ENCODE results near the gene ATP5F1E.
"Not testable (repeated sequence)": the region's sequence is repeated elsewhere in the genome, so short reads cannot be mapped to it uniquely, and the experiment has no call there.

Gene ATP5F1E

GRCh38 chr20:59042796-59043631 lies 10.9 kb upstream of the ATP5F1E start:
- DNase-seq (ENCODE audit: low read depth, low spot score), result peak; percentile 89

- no peak for DNase-seq (ENCODE audit: low read depth, low spot score)
Measured at GRCh38 chr20:59042151-59042795, 10.1 kb upstream of the ATP5F1E start, which contains the start of gene PRELID3B. PRELID3B (minus strand) TSS chr20:59042786; CDS start chr20:59042730, 56 bp downstream.

DNA sequence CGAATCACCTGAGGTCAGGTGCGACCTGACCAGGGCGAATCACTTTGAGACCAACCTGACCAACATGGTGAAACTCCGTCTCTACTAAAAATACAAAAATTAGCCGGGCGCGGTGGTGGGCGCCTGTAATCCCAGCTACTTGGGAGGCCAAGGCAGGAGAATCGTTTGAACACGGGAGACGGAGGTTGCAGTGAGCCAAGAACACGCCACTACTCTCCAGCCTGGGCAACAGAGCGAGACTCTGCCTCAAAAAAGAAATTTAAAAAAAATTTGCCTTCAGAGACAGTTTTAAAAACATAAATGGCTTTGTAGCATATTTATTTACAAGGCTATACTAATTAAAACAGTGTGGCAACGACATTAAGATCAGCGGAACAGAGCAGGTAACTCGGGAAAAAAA lies 9.4 kb upstream of the ATP5F1E start:
- not testable (repeated sequence) for DNase-seq (ENCODE audit: low read depth, low spot score)

DNA sequence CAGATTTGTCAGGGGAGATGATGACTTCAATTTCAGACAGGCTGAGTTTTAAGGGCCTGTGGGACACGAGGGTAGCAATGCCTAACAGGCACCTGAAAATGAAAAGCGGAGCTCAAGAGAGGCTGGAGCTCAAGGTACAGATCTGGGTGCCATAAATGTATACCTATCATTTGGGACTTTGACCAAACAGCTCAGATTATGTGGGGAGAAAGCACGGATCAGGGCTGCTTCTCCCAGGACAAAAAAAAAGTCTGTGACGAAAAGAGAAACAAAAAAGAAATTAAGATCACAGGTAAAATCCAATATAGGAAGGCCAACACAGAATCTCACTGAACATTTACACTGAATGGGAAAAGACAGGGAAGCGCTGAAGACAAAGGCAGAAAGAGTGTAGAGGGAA lies 8.5 kb upstream of the ATP5F1E start:
- DNase-seq (ENCODE audit: low read depth, low spot score), result no peak

DNA sequence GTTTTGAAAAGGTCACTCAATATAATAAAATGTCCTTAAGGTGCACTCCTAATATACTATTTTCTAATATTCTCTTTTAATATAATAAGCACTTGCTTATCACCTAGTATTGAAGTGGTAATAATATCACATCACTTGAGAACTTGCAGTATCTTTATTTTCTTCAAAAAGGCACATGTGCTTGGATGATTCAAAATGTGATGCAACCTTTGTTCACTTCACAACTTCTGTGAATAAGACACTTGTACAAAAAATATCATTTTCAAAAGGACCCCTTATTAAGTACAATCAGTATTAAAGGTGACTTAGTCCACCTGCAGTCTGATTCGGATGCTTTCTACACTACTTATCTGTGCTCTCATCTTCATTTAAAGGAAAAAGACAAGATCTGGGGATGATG lies 7.1 kb upstream of the ATP5F1E start:
- no peak for DNase-seq (ENCODE audit: low read depth, low spot score)

DNA sequence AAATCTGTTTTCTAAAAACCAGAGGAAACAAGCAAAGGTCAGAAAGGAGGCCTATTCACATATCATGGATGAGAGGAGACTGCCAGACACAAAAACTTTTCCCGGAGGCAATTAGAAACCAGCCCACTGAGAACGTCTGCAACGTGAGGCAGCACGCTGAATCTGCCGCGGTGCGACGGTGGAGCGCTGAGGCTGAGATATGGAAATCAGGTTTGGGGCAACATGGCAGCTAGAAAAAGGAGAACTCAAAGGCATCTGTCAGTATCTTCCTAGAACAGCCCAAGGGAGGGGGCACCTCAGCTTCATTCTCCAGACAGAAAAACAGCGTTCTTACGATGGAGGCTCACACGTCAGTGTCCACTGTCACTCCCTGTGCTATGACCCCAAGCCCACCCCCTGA lies 5.3 kb upstream of the ATP5F1E start:
- DNase-seq (ENCODE audit: low read depth, low spot score), result no peak

GRCh38 chr20:59035381-59035780 lies 3.2 kb upstream of the ATP5F1E start:
- no peak for DNase-seq (ENCODE audit: low read depth, low spot score)

DNA sequence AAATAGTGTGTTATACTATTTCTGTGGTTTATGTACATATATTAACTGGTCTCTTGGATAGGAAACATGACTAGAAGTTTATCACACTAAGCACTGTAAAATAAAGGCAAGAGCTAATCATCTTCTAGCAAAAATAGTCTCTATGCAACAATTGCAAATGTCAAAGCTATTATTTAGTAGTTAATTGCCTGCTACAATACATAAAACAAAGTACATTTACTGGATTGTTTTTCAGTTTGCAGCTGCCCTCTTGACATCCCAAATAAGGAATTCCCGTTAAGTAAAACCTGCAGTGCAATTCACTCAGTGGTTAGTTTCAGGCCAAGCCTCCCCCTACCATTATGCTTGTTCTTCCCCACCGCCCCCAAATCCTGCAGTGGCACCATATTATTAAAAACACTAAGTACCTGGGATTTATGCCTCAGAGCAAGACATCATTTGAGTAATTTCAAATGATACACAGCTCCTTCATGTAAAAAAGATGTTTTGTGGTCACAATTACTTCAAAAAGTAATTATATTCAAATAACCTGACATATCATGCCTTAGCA lies 1.6 kb upstream of the ATP5F1E start:
- no peak for DNase-seq (ENCODE audit: low read depth, low spot score)

- DNase-seq (ENCODE audit: low read depth, low spot score), result no peak
Measured at GRCh38 chr20:59033093-59033492, 958 bp upstream of the ATP5F1E start.

GRCh38 chr20:59032713-59033059 lies 551 bp upstream of the ATP5F1E start:
- DNase-seq (ENCODE audit: low read depth, low spot score), result no peak

GRCh38 chr20:59031564-59032022 lies 542 bp downstream of the ATP5F1E start:
- no peak for DNase-seq (ENCODE audit: low read depth, low spot score)

DNA sequence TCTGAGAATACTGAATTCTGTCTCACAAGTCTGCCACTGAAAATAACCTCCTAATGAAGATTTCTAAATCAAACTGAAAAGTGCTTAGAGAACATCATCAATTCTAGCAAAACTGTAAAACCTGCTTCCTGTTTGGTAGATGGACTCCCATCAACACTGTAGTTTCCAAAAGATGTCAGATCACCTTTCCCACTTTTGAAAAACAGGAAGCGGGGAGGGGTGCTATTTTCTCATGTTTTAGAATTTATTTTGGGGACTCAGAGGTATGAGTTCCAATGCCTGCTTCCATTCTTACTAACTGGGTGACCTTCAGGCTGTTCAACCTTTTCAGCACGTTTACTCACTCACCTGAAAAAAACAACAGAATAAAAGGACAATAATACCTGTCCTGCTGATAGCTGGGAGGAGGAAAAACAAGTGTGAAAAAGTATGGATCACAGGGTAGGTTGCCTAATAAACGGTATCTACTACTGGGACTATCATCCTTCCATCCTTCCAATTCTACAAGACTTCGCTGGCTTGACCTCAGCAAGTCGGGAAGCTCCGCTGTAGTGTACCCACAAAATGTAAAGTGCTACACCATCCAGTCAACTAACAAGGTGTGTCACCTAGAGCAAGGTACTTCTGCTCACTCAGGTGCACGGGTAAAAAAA lies 1.1 kb downstream of the ATP5F1E start:
- DNase-seq (ENCODE audit: low read depth, low spot score), result no peak

- DNase-seq (ENCODE audit: low read depth, low spot score), result no peak
Measured at GRCh38 chr20:59028812-59029211, 3.3 kb downstream of the ATP5F1E start.

- no peak for DNase-seq (ENCODE audit: low read depth, low spot score)
Measured at GRCh38 chr20:59027741-59028320, 4.3 kb downstream of the ATP5F1E start.

GRCh38 chr20:59026904-59027740 lies 5.0 kb downstream of the ATP5F1E start:
- DNase-seq (ENCODE audit: low read depth, low spot score), result no peak

GRCh38 chr20:59025511-59025910 lies 6.6 kb downstream of the ATP5F1E start:
- no peak for DNase-seq (ENCODE audit: low read depth, low spot score)

DNA sequence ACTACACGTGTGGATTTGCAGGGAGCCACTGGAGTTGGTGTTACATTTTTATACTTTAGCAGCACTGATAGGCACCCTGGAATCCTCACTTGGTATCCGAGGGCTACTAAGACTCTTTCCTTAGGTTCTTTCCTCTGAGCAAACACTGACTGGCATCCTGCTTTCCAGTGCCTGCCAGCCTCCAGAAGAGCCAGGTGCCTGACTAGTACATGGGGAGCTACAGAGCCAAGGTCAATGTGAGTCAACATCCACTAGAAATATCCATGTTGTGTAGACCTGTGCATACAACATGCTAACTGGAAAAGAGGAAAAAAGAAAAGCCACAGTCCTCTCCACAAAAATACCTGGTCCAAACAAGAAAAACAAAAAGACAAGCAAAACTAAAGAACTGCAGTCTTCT lies 7.0 kb downstream of the ATP5F1E start:
- DNase-seq (ENCODE audit: low read depth, low spot score), result no peak

- no peak for DNase-seq (ENCODE audit: low read depth, low spot score)
Measured at GRCh38 chr20:59024111-59024530, 8.0 kb downstream of the ATP5F1E start.

- DNase-seq (ENCODE audit: low read depth, low spot score), result no peak
Measured at GRCh38 chr20:59023616-59024015, 8.5 kb downstream of the ATP5F1E start.

GRCh38 chr20:59022754-59023153 lies 9.4 kb downstream of the ATP5F1E start:
- DNase-seq (ENCODE audit: low read depth, low spot score), result no peak
